HG03432 (cell line): ENCODE measurements around the gene MESP1.

Source experiments
- ATAC-seq: cut with Tn5 transposase; IDR thresholded peaks from one replicate; pipeline ENCODE4 v1.9.1; 2021; ENCODE audit warnings: mild to moderate bottlenecking, moderate library complexity; ENCODE audit not compliant: unreplicated experiment

Gene MESP1

DNA sequence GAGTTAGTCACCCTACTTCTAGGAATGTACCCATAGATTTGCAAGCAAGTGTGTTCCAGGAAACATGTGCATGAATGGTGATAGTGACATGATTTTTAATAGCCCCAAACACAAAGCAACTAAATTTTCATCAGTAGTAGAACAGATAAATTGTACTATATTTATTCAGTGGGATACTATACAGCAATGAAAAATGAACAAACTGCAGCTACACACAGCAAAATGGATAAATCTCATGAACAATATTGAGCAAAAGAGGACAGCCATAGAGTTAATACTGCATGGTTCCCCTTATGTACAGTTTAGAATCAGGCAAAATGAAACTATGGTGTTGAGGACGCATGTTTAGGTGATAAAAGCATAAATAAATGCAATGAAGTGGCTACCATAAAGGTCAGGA lies 26.0 kb downstream of the MESP1 start:
- ATAC-seq: no peak

- ATAC-seq: no peak
These were observed 26.4 kb downstream of the MESP1 start for GRCh38 chr15:89724621-89725020.

- ATAC-seq: no peak
These were observed 28.0 kb downstream of the MESP1 start for GRCh38 chr15:89723031-89723430.

- no peak for ATAC-seq
These were observed 36.3 kb downstream of the MESP1 start for GRCh38 chr15:89714775-89715174.

GRCh38 chr15:89707577-89707976 lies 43.5 kb downstream of the MESP1 start:
- ATAC-seq: no peak

GRCh38 chr15:89704411-89704810 lies 46.6 kb downstream of the MESP1 start:
- ATAC-seq: no peak
